OCI-LY1 (cell line): ENCODE measurements around the gene SERPINB8.

Experiments
- EZH2 ChIP-seq: fragments of 200-600 bp; sonication (generic), shearing (Covaris generic); IDR thresholded peaks from 2 replicates; pipeline ENCODE4 v1.8.0; 2017; ENCODE audit warnings: borderline replicate concordance, mixed run types, mild to moderate bottlenecking, antibody characterized with exemption, low read length, moderate library complexity, mixed read lengths
- TF ChIP-seq, protein P1 (sequence below): fragments of 200-600 bp; sonication (generic), shearing (Covaris generic); IDR thresholded peaks from 2 replicates; pipeline ENCODE4 v1.5.1; 2017; ENCODE audit warnings: mild to moderate bottlenecking, antibody characterized with exemption, low read length, moderate library complexity, mixed read lengths

GRCh38 chr18:64011513-64011912, 41.6 kb downstream of the SERPINB8 start:
- no peak for TF ChIP-seq EZH2
- TF ChIP-seq, protein P1, sequence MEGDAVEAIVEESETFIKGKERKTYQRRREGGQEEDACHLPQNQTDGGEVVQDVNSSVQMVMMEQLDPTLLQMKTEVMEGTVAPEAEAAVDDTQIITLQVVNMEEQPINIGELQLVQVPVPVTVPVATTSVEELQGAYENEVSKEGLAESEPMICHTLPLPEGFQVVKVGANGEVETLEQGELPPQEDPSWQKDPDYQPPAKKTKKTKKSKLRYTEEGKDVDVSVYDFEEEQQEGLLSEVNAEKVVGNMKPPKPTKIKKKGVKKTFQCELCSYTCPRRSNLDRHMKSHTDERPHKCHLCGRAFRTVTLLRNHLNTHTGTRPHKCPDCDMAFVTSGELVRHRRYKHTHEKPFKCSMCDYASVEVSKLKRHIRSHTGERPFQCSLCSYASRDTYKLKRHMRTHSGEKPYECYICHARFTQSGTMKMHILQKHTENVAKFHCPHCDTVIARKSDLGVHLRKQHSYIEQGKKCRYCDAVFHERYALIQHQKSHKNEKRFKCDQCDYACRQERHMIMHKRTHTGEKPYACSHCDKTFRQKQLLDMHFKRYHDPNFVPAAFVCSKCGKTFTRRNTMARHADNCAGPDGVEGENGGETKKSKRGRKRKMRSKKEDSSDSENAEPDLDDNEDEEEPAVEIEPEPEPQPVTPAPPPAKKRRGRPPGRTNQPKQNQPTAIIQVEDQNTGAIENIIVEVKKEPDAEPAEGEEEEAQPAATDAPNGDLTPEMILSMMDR, result no peak
